ENCODE measurements around the gene AEBP2. TPM values are rescaled to one million over a fixed set of nuclear protein-coding genes. Genes with fewer than 3 reads are reported as not detected.

The AEBP2 gene
- total RNA-seq, 1 donor: 19.2 TPM

DNA sequence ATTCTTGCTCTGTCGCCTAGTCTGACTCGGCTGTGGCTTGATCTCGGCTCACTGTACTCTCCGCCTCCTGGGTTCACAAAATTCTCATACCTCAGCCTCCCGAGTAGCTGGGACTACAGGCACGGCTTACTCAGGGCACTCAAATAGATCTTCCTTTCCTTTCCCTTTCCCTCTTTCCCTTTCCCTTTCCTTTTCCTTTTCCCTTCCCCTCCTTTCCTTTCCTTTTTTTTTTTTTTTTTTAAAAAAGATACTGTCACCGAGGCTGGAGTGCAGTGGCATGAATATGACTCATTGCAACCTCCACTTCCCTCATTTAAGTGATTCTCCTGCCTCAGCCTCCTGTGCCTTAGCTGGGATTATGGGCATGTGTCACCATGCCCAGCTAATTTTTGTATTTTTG is 86.0 kb downstream of the AEBP2 start:
- Histone ChIP-seq H3K4me3 (ENCODE audit: insufficient read depth, low read length) (no peak overlapping the region), H3K9me3 (ENCODE audit: low read depth, low read length) (no peaks in the 10 kb centered on the region), H3K27me3 (ENCODE audit: insufficient read depth, low read length) (no peaks in the 10 kb centered on the region), H3K4me1 (ENCODE audit: insufficient read depth, low read length) (peaks cover 10% of the 10 kb centered on the region), H4K20me1 (ENCODE audit: insufficient read depth, low read length) (no peaks in the 10 kb centered on the region), H3K79me2 (ENCODE audit: insufficient read depth, low read length) (no peaks in the 10 kb centered on the region), H3K36me3 (ENCODE audit: insufficient read depth, low read length) (no peaks in the 10 kb centered on the region), H3K27ac (ENCODE audit: low read depth, low read length) (no peak overlapping the region), H2AFZ (ENCODE audit: low read length) (no peak overlapping the region), H3K4me2 (ENCODE audit: insufficient read depth, low read length) (no peak overlapping the region)
- no peak for DNase-seq (ENCODE audit: insufficient read length, low spot score, missing footprints)
- TF ChIP-seq, protein P1, sequence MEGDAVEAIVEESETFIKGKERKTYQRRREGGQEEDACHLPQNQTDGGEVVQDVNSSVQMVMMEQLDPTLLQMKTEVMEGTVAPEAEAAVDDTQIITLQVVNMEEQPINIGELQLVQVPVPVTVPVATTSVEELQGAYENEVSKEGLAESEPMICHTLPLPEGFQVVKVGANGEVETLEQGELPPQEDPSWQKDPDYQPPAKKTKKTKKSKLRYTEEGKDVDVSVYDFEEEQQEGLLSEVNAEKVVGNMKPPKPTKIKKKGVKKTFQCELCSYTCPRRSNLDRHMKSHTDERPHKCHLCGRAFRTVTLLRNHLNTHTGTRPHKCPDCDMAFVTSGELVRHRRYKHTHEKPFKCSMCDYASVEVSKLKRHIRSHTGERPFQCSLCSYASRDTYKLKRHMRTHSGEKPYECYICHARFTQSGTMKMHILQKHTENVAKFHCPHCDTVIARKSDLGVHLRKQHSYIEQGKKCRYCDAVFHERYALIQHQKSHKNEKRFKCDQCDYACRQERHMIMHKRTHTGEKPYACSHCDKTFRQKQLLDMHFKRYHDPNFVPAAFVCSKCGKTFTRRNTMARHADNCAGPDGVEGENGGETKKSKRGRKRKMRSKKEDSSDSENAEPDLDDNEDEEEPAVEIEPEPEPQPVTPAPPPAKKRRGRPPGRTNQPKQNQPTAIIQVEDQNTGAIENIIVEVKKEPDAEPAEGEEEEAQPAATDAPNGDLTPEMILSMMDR (IDR thresholded peaks at IDR 0.05; ENCODE audit: extremely low read depth, low read depth, low read length): no peak

DNA sequence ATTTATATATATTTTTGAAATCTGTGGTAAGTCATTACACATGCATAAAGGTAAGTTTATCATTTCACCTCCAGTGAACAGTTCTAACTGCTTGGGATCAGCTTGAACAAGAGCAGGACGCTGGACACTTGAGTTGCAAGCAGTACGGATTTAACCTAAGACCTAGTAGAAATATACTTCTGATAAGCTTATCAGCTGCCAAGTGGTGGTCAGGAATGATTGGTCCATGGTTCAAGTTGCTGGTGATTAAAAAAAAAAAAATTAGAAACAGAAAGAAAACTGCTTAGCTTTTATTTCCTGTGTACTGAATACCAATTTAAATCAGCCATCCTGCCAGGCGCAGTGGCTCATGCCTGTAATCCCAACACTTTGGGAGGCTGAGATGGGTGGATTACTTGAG is 88.6 kb downstream of the AEBP2 start:
- H3K9me3 ChIP-seq (ENCODE audit: low read depth, low read length): no peaks in the 10 kb centered on the region
- no peaks in the 10 kb centered on the region for H3K36me3 ChIP-seq (ENCODE audit: insufficient read depth, low read length)
- H3K4me1 ChIP-seq (ENCODE audit: insufficient read depth, low read length): peaks cover 13% of the 10 kb centered on the region
- H4K20me1 ChIP-seq (ENCODE audit: insufficient read depth, low read length): no peaks in the 10 kb centered on the region
- TF ChIP-seq, protein P1 (IDR thresholded peaks at IDR 0.05; ENCODE audit: extremely low read depth, low read depth, low read length): no peak
- no peak overlapping the region for H3K4me3 ChIP-seq (ENCODE audit: insufficient read depth, low read length)
- no peak overlapping the region for H2AFZ ChIP-seq (ENCODE audit: low read length)
- no peak overlapping the region for H3K27ac ChIP-seq (ENCODE audit: low read depth, low read length)
- H3K4me2 ChIP-seq (ENCODE audit: insufficient read depth, low read length): no peak overlapping the region
- H3K79me2 ChIP-seq (ENCODE audit: insufficient read depth, low read length): no peaks in the 10 kb centered on the region
- DNase-seq (ENCODE audit: insufficient read length, low spot score, missing footprints): no peak
- H3K27me3 ChIP-seq (ENCODE audit: insufficient read depth, low read length): no peaks in the 10 kb centered on the region

DNA sequence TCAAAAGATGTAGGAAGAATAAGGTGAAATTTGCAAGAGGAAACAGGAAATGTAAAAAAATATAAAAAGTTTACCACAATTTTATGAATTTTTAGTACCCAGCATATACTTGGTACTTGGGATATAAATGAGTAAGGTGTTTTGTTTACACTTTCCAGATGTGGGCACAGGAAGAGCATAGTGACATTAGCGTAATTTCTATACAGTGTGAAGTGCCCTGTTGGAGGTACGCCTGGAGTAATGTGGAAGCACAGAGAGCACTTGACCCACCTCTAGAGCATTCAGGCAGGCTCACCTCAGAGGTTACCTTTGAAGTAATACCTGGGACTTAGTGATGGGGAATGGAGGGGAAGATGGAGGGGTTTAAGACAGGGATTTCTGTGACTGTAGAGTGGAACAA is 89.5 kb downstream of the AEBP2 start:
- Histone ChIP-seq H3K4me2 (ENCODE audit: insufficient read depth, low read length) (no peak overlapping the region), H3K79me2 (ENCODE audit: insufficient read depth, low read length) (no peaks in the 10 kb centered on the region), H3K4me3 (ENCODE audit: insufficient read depth, low read length) (no peak overlapping the region), H2AFZ (ENCODE audit: low read length) (no peak overlapping the region), H4K20me1 (ENCODE audit: insufficient read depth, low read length) (no peaks in the 10 kb centered on the region), H3K27ac (ENCODE audit: low read depth, low read length) (no peak overlapping the region), H3K4me1 (ENCODE audit: insufficient read depth, low read length) (peaks cover 13% of the 10 kb centered on the region), H3K9me3 (ENCODE audit: low read depth, low read length) (no peaks in the 10 kb centered on the region), H3K27me3 (ENCODE audit: insufficient read depth, low read length) (no peaks in the 10 kb centered on the region), H3K36me3 (ENCODE audit: insufficient read depth, low read length) (no peaks in the 10 kb centered on the region)
- TF ChIP-seq, protein P1 (IDR thresholded peaks at IDR 0.05; ENCODE audit: extremely low read depth, low read depth, low read length): no peak
- no peak for DNase-seq (ENCODE audit: insufficient read length, low spot score, missing footprints)

DNA sequence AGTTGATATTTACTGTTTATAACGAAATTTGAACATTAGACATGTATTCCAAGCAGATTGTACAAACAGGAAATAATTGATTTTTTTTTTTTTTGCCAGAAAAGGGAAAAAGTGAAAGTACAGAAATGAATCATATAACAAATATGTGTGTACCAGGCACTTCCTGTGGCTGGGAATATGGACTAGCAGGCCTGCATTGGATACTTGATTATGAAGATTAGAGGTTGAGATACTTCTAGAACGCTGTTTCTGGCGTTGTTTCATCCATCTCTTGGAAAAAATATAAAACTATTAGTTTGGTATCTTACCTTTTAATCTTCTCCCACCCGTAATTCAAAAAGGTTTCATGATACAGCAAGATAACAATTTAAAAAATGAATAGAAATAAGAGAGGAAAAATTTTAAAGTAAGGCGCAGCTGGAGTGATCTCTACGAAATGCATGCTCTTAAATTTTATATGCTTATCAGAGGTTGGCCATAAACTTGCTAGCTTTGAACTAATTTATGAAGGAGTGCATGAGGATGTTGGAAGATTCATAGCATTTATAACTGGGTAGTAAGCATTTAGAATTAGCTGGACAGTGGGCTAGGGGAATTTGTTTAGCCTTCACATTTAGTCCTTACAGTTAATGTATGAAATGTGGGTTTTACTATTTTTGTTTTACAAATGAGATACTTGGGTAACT is 90.8 kb downstream of the AEBP2 start:
- peak overlapping the region; percentile 8 for H3K4me3 ChIP-seq (ENCODE audit: insufficient read depth, low read length)
- H3K9me3 ChIP-seq (ENCODE audit: low read depth, low read length): no peaks in the 10 kb centered on the region
- H3K4me2 ChIP-seq (ENCODE audit: insufficient read depth, low read length): peak overlapping the region; percentile 57
- no peaks in the 10 kb centered on the region for H3K79me2 ChIP-seq (ENCODE audit: insufficient read depth, low read length)
- H2AFZ ChIP-seq (ENCODE audit: low read length): no peak overlapping the region
- peak; percentile 80 for DNase-seq (ENCODE audit: insufficient read length, low spot score, missing footprints)
- TF ChIP-seq, protein P1 (IDR thresholded peaks at IDR 0.05; ENCODE audit: extremely low read depth, low read depth, low read length): no peak
- H3K36me3 ChIP-seq (ENCODE audit: insufficient read depth, low read length): no peaks in the 10 kb centered on the region
- no peaks in the 10 kb centered on the region for H4K20me1 ChIP-seq (ENCODE audit: insufficient read depth, low read length)
- peaks cover 13% of the 10 kb centered on the region for H3K4me1 ChIP-seq (ENCODE audit: insufficient read depth, low read length)
- H3K27me3 ChIP-seq (ENCODE audit: insufficient read depth, low read length): no peaks in the 10 kb centered on the region
- H3K27ac ChIP-seq (ENCODE audit: low read depth, low read length): peak overlapping the region; percentile 13
